Stomach (tissue), 4 donors: Measurements from ENCODE around the gene UNC119B.

Experiments used
- CTCF ChIP-seq, 7 experiments: fragments of 450-650 bp in 4 of 7; fragments of 200-600 bp in 3 of 7; sonication (generic) in 3 of 7; IDR thresholded peaks; one replicate each; pipeline ENCODE4 v1.5.1; 2016 to 2019; ENCODE audit warnings: antibody characterized with exemption in 7 of 7, control low read depth in 2 of 7, mild to moderate bottlenecking in 1 of 7
- POLR2A ChIP-seq, 4 donors: fragments of 450-650 bp; IDR thresholded peaks; one replicate each; pipeline ENCODE4 v1.6.1; 2016; ENCODE audit warnings: antibody characterized with exemption in 4 of 4, control low read depth in 2 of 4, mild to moderate bottlenecking in 1 of 4, moderate library complexity in 1 of 4

- TF ChIP-seq POLR2A (IDR thresholded peaks at IDR 0.05) (no peak), CTCF (IDR thresholded peaks at IDR 0.05) (no peak)
Measured at GRCh38 chr12:120760349-120761254, 50.3 kb downstream of the UNC119B start.
